Measurements from ENCODE around the gene MAN1A1.

DNA sequence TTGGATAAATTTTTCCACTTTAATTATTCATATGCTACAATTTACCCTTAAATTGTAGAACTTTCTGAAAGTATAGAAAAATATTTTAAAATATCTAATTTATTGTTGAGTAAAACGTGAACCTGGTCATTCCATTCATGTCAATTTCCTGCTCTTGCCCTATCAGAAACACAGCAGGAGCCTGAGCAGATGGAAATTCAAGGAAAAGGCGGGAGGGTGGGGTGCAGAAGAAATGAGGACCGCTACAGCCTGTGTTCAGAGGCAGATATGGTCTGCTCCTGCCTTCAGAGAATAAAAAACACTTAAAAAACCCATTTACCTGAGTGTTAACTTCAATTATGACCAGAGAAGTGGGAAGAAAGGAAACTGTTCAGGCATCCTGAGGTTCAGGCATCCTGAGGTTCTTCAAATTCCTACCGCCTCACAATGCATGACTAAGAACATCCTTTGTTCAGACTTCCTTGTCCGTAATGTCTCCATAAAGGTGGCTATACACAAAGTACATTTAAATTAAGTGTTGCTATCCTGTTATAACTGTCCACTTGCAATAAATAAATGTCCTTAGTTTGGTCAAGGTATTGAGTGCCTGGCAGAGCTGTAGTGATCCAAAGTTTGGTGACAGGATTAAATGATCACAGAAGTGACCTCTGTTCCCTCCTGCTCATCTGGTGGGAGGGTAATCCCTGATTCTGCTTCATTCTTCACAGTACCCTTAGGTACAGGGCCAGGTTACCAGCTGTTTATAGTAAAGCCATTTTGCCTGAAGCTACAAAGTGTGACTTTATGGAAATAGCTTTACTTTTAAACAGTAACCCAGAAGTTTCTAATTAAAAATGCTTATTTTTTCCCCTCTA, 109.1 kb downstream of the MAN1A1 start:
- TF ChIP-seq, protein P1, sequence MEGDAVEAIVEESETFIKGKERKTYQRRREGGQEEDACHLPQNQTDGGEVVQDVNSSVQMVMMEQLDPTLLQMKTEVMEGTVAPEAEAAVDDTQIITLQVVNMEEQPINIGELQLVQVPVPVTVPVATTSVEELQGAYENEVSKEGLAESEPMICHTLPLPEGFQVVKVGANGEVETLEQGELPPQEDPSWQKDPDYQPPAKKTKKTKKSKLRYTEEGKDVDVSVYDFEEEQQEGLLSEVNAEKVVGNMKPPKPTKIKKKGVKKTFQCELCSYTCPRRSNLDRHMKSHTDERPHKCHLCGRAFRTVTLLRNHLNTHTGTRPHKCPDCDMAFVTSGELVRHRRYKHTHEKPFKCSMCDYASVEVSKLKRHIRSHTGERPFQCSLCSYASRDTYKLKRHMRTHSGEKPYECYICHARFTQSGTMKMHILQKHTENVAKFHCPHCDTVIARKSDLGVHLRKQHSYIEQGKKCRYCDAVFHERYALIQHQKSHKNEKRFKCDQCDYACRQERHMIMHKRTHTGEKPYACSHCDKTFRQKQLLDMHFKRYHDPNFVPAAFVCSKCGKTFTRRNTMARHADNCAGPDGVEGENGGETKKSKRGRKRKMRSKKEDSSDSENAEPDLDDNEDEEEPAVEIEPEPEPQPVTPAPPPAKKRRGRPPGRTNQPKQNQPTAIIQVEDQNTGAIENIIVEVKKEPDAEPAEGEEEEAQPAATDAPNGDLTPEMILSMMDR (IDR thresholded peaks at IDR 0.05; ENCODE audit: insufficient read depth, low read length, poor library complexity, severe bottlenecking): no peak
- no peak for TF ChIP-seq EZH2phosphoT487 (conservative IDR thresholded peaks at IDR 0.05; ENCODE audit: low read length)

All from SU-DHL-6 (cell line).